Measurements from ENCODE around the gene PMPCA.

The PMPCA gene

DNA sequence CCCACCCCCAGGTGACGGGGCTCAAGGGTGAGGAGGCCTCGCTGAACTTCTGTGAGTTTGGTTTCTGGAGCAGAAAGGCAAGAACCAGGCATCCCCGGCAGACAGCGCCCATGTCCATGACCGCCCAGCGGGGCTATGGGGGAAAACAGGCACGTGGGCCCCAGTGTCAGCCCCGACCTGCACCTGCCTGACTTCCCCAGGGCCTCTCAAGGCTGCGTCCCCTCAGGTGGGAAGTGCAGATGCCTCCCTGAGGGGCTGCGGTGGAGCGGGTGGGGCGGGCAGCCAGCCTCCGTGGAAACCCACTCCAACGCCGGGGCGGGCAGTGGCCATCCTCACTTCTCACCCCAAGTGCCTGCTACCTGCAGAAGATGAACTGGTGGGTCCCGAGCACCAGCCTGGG is 30.1 kb upstream of the PMPCA start:
- H3K79me1 ChIP-seq (replicated peaks; ENCODE audit: low read length, poor library complexity, severe bottlenecking), result peaks cover 22% of the 10 kb centered on the region
- no peak overlapping the region for H2BK5ac ChIP-seq (ENCODE audit: low read depth, low read length, poor library complexity, severe bottlenecking)
- no peak overlapping the region for H3K14ac ChIP-seq (ENCODE audit: low read length in 2 of 2)
- no peak overlapping the region for H3K9ac ChIP-seq (ENCODE audit: low read length)
- no peak overlapping the region for H3K4me2 ChIP-seq (ENCODE audit: low read length, poor library complexity, severe bottlenecking)
- no peak overlapping the region for H3K4ac ChIP-seq (ENCODE audit: low read depth in 1 of 2, low read length in 2 of 2)
- no peak overlapping the region for H4K8ac ChIP-seq (ENCODE audit: low read length)
- DNase-seq, result no peak
- no peaks in the 10 kb centered on the region for H3K9me3 ChIP-seq (ENCODE audit: control insufficient read depth, low read length)
- no peak overlapping the region for H2BK120ac ChIP-seq (ENCODE audit: low read depth, low read length)
- H3K4me3 ChIP-seq (ENCODE audit: insufficient read depth in 1 of 2, low read depth in 1 of 2, low read length in 2 of 2), result no peak overlapping the region
- no peak overlapping the region for H4K91ac ChIP-seq (ENCODE audit: low read length)
- no peak overlapping the region for H2BK12ac ChIP-seq (ENCODE audit: low read length in 2 of 2)
- H3K36me3 ChIP-seq (ENCODE audit: control insufficient read depth in 1 of 2, insufficient read depth in 2 of 2, low read depth in 1 of 2, low read length in 2 of 2), result peaks cover 90 to 96% of the 10 kb centered on the region in 2 experiments
- WGBS, result 97% methylated on average over 17 of the region's 17 CpGs
- H3K23ac ChIP-seq (ENCODE audit: low read length in 2 of 2), result no peak overlapping the region
- no peak overlapping the region for H3K18ac ChIP-seq (ENCODE audit: low read depth in 1 of 2, low read length in 2 of 2)
- H2AFZ ChIP-seq (ENCODE audit: low read depth, low read length), result no peak overlapping the region
- peaks cover 5% of the 10 kb centered on the region for H3K4me1 ChIP-seq (ENCODE audit: control insufficient read depth, insufficient read depth, low read depth, low read length)
- H3K27me3 ChIP-seq (ENCODE audit: control insufficient read depth in 1 of 2, insufficient read depth in 1 of 2, low read length in 2 of 2), result no peaks in the 10 kb centered on the region
- no peak overlapping the region for H2BK15ac ChIP-seq (ENCODE audit: low read depth, poor library complexity, severe bottlenecking)
- H3K27ac ChIP-seq (ENCODE audit: low read length, poor library complexity, severe bottlenecking), result no peak overlapping the region
- no peak overlapping the region for H2AK5ac ChIP-seq (ENCODE audit: low read length, severe bottlenecking)

DNA sequence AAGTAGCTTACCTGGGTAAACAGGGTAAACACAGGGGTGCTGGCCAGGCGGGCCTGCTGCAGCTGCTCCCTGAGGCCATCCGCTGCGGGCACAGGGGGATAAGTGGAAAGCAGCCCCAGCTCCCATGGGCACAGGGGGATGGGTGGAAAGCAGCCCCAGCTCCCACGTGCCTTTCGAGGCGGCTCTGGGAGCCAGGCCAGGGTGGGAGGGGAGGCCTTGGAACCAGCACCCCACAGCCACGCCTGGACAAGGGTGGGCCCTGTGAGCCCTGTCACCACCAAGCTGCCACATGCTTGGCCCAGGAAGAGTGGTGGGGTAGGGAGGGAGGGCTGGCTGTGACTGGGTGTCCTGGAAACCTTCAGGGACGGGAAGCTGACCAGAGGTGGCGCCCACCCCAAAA is 29.1 kb upstream of the PMPCA start:
- no peak overlapping the region for H3K4me2 ChIP-seq (ENCODE audit: low read length, poor library complexity, severe bottlenecking)
- H2BK5ac ChIP-seq (ENCODE audit: low read depth, low read length, poor library complexity, severe bottlenecking), result no peak overlapping the region

DNA sequence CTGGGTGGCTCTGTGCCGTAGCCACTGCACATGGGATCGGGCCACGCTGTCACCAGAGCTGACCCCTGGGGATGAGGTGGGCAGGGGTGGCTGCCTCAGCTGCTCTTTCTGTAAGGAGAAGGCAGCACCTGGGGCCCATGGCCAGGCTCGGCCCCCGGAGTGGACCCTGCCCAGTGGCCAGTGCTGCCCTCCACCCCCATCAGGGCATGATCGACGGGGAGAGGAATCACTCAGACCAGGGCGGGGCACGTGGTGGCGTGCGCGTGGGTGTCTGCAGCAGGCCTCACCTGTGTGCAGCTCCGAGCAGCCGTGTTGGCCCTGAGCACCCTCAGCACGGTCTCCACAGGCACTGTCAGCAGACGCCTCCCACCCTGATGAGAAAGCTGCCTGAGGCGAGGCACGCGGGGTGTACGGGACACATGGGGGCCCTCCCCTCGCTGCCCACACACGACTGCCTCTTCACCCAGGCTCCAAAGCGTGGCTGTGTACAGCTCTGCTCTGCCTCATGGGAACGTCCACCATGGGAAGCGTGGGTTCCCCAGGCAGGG is 28.4 kb upstream of the PMPCA start:
- Histone ChIP-seq H2AK5ac (ENCODE audit: low read length, severe bottlenecking) (no peak overlapping the region), H2AFZ (ENCODE audit: low read depth, low read length) (no peak overlapping the region), H2BK15ac (ENCODE audit: low read depth, poor library complexity, severe bottlenecking) (no peak overlapping the region), H3K14ac (ENCODE audit: low read length in 2 of 2) (no peak overlapping the region), H3K27me3 (ENCODE audit: control insufficient read depth in 1 of 2, insufficient read depth in 1 of 2, low read length in 2 of 2) (no peaks in the 10 kb centered on the region), H3K9me3 (ENCODE audit: control insufficient read depth, low read length) (no peaks in the 10 kb centered on the region), H4K8ac (ENCODE audit: low read length) (no peak overlapping the region), H3K4me3 (ENCODE audit: insufficient read depth in 1 of 2, low read depth in 1 of 2, low read length in 2 of 2) (no peak overlapping the region), H2BK5ac (ENCODE audit: low read depth, low read length, poor library complexity, severe bottlenecking) (no peak overlapping the region), H4K91ac (ENCODE audit: low read length) (peak overlapping the region; percentile 2), H2BK120ac (ENCODE audit: low read depth, low read length) (no peak overlapping the region), H3K4me2 (ENCODE audit: low read length, poor library complexity, severe bottlenecking) (no peak overlapping the region), H3K27ac (ENCODE audit: low read length, poor library complexity, severe bottlenecking) (no peak overlapping the region), H3K79me1 (replicated peaks; ENCODE audit: low read length, poor library complexity, severe bottlenecking) (peaks cover 23% of the 10 kb centered on the region), H3K23ac (ENCODE audit: low read length in 2 of 2) (no peak overlapping the region), H3K4me1 (ENCODE audit: control insufficient read depth, insufficient read depth, low read depth, low read length) (no peaks in the 10 kb centered on the region), H2BK12ac (ENCODE audit: low read length in 2 of 2) (no peak overlapping the region), H3K9ac (ENCODE audit: low read length) (no peak overlapping the region), H3K4ac (ENCODE audit: low read depth in 1 of 2, low read length in 2 of 2) (no peak overlapping the region), H3K18ac (ENCODE audit: low read depth in 1 of 2, low read length in 2 of 2) (no peak overlapping the region), H3K36me3 (ENCODE audit: control insufficient read depth in 1 of 2, insufficient read depth in 2 of 2, low read depth in 1 of 2, low read length in 2 of 2) (peaks cover 88 to 92% of the 10 kb centered on the region in 2 experiments)
- 95% methylated on average over 25 of the region's 25 CpGs for WGBS
- no peak for DNase-seq

More for the DNA sequence above, 29.1 kb upstream of the PMPCA start:
- Histone ChIP-seq H3K23ac (ENCODE audit: low read length in 2 of 2) (no peak overlapping the region), H3K4ac (ENCODE audit: low read depth in 1 of 2, low read length in 2 of 2) (no peak overlapping the region), H3K36me3 (ENCODE audit: control insufficient read depth in 1 of 2, insufficient read depth in 2 of 2, low read depth in 1 of 2, low read length in 2 of 2) (peaks cover 90 to 93% of the 10 kb centered on the region in 2 experiments), H4K91ac (ENCODE audit: low read length) (no peak overlapping the region), H3K14ac (ENCODE audit: low read length in 2 of 2) (no peak overlapping the region), H3K9ac (ENCODE audit: low read length) (no peak overlapping the region), H3K4me3 (ENCODE audit: insufficient read depth in 1 of 2, low read depth in 1 of 2, low read length in 2 of 2) (no peak overlapping the region), H2AFZ (ENCODE audit: low read depth, low read length) (no peak overlapping the region), H3K27ac (ENCODE audit: low read length, poor library complexity, severe bottlenecking) (no peak overlapping the region), H3K79me1 (replicated peaks; ENCODE audit: low read length, poor library complexity, severe bottlenecking) (peaks cover 22% of the 10 kb centered on the region), H2BK15ac (ENCODE audit: low read depth, poor library complexity, severe bottlenecking) (no peak overlapping the region), H3K4me1 (ENCODE audit: control insufficient read depth, insufficient read depth, low read depth, low read length) (no peaks in the 10 kb centered on the region), H3K9me3 (ENCODE audit: control insufficient read depth, low read length) (no peaks in the 10 kb centered on the region), H3K18ac (ENCODE audit: low read depth in 1 of 2, low read length in 2 of 2) (no peak overlapping the region), H2AK5ac (ENCODE audit: low read length, severe bottlenecking) (no peak overlapping the region), H4K8ac (ENCODE audit: low read length) (no peak overlapping the region), H3K27me3 (ENCODE audit: control insufficient read depth in 1 of 2, insufficient read depth in 1 of 2, low read length in 2 of 2) (no peaks in the 10 kb centered on the region), H2BK120ac (ENCODE audit: low read depth, low read length) (no peak overlapping the region), H2BK12ac (ENCODE audit: low read length in 2 of 2) (no peak overlapping the region)
- 93% methylated on average over 7 of the region's 9 CpGs for WGBS
- no peak for DNase-seq

DNA sequence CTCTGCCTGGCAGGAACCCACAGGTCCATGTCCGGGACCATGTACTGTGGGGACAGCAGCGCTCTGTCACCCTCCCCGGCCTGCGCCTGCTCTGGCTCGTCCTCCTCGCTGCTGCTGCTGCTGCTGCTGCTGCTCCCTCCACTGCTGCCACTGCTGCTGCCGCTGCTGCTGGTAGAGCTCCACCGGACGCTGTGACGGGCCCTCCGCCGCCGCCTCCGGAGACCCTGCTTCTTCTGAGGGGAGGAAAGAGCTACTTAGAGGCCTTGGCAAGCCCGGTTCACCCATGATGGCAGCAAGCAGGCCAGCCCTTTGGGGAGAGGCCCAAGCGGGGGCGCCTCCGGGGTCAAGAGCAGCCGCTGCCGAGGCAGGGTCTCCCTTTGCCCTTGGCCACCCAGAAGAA is 27.0 kb upstream of the PMPCA start:
- Histone ChIP-seq H3K27me3 (ENCODE audit: control insufficient read depth in 1 of 2, insufficient read depth in 1 of 2, low read length in 2 of 2) (no peaks in the 10 kb centered on the region), H2BK15ac (ENCODE audit: low read depth, poor library complexity, severe bottlenecking) (no peak overlapping the region), H2BK5ac (ENCODE audit: low read depth, low read length, poor library complexity, severe bottlenecking) (no peak overlapping the region), H2BK120ac (ENCODE audit: low read depth, low read length) (no peak overlapping the region), H2AK5ac (ENCODE audit: low read length, severe bottlenecking) (no peak overlapping the region), H4K91ac (ENCODE audit: low read length) (no peak overlapping the region), H3K36me3 (ENCODE audit: control insufficient read depth in 1 of 2, insufficient read depth in 2 of 2, low read depth in 1 of 2, low read length in 2 of 2) (peaks cover 92% of the 10 kb centered on the region in 2 experiments), H2BK12ac (ENCODE audit: low read length in 2 of 2) (no peak overlapping the region), H4K8ac (ENCODE audit: low read length) (no peak overlapping the region), H3K23ac (ENCODE audit: low read length in 2 of 2) (no peak overlapping the region), H3K18ac (ENCODE audit: low read depth in 1 of 2, low read length in 2 of 2) (no peak overlapping the region), H3K9ac (ENCODE audit: low read length) (no peak overlapping the region), H3K27ac (ENCODE audit: low read length, poor library complexity, severe bottlenecking) (no peak overlapping the region), H3K4me1 (ENCODE audit: control insufficient read depth, insufficient read depth, low read depth, low read length) (no peaks in the 10 kb centered on the region), H3K79me1 (replicated peaks; ENCODE audit: low read length, poor library complexity, severe bottlenecking) (peaks cover 34% of the 10 kb centered on the region), H2AFZ (ENCODE audit: low read depth, low read length) (no peak overlapping the region), H3K4me3 (ENCODE audit: insufficient read depth in 1 of 2, low read depth in 1 of 2, low read length in 2 of 2) (no peak overlapping the region), H3K4me2 (ENCODE audit: low read length, poor library complexity, severe bottlenecking) (no peak overlapping the region), H3K4ac (ENCODE audit: low read depth in 1 of 2, low read length in 2 of 2) (no peak overlapping the region), H3K9me3 (ENCODE audit: control insufficient read depth, low read length) (no peaks in the 10 kb centered on the region), H3K14ac (ENCODE audit: low read length in 2 of 2) (no peak overlapping the region)
- DNase-seq, result no peak
- over 99% methylated on average over 20 of the region's 20 CpGs for WGBS
